Psoas muscle (tissue), 8 donors: ENCODE data around the gene REC114. TPM values are rescaled to one million over a fixed set of nuclear protein-coding genes. Genes with fewer than 3 reads are reported as not detected.

Source experiments
- ATAC-seq, 4 donors: fragments of 200-7000 bp; cut with Tn5 transposase; one replicate each; pipeline ENCODE4 v1.9.1; 2020; ENCODE audit warnings: moderate library complexity in 3 of 4, mild to moderate bottlenecking in 2 of 4
- DNase-seq, 2 donors: peaks; one replicate each; pipeline ENCODE4 v3.0.0-alpha.2; 2020
- H3K27ac ChIP-seq: fragments of 200-600 bp; one replicate; pipeline ENCODE4 v1.8.0; 2022
- H3K27me3 ChIP-seq, 3 donors: fragments of 200-600 bp in 1 of 3; one replicate each; pipeline versions ENCODE4 v1.6.1 to v1.8.0; 2013 to 2022; ENCODE audit warnings: low read length in 2 of 3, mild to moderate bottlenecking in 2 of 3, moderate library complexity in 1 of 3; ENCODE audit not compliant: insufficient read depth in 3 of 3
- H3K36me3 ChIP-seq, 2 donors: fragments of 200-600 bp in 1 of 2; one replicate each; pipeline versions ENCODE4 v1.6.1 to v1.8.0; 2013 to 2022; ENCODE audit warnings: low read depth in 1 of 2, mild to moderate bottlenecking in 1 of 2, moderate library complexity in 1 of 2; ENCODE audit not compliant: insufficient read depth in 1 of 2
- H3K4me1 ChIP-seq: fragments of 200-600 bp; one replicate; pipeline ENCODE4 v1.8.0; 2022
- H3K4me3 ChIP-seq: fragments of 200-600 bp; one replicate; pipeline ENCODE4 v1.8.0; 2022; ENCODE audit warnings: mild to moderate bottlenecking
- H3K9me3 ChIP-seq: fragments of 200-600 bp; one replicate; pipeline ENCODE4 v1.8.0; 2022
- CTCF ChIP-seq: fragments of 200-600 bp; IDR thresholded peaks from one replicate; pipeline ENCODE4 v1.8.0; 2022; ENCODE audit warnings: antibody characterized with exemption
- WGBS, 3 donors: extraction: QIAGEN DNeasy Blood & Tissue Kit; methylation state at CpG; one replicate each; pipeline versions ENCODE4 v1.1.6 to v1.1.7; 2013; 5-methylcytosine and 5-hydroxymethylcytosine counted together
- intact Hi-C, 2 donors: fragments of 100-400 bp; cut with DNase I; formaldehyde crosslinking; loops; one replicate each; pipeline versions ENCODE4 v1.11.0 to v1.14.2; 2022
- polyA plus RNA-seq, 3 donors: library from polyadenylated mRNA; stranded (reverse); fragments of 200-250 nt; gene quantifications; one replicate each; pipeline ENCODE4 v1.2.3, GENCODE V29; 2013
- total RNA-seq, 4 donors: library from RNA; stranded (reverse); fragmentation: NEBNext Ultra II Directional in 2 of 4; extraction: Animal tissue kit (Norgen Biotek cat#: 25700) in 2 of 4; gene quantifications; one replicate each; pipeline versions ENCODE4 v1.2.1 to v1.2.4, GENCODE V29; 2021 to 2023
- donor health status: healthy with polysubstance abuse.
- donor health status: DM: no; HTN: no; CAD: no; lungs with moderate emphysema.
- donor health status: Bipolar disorder and iron deficiency.
- donor health status: healthy.
- donor health status: DM: yes; HTN: yes; CAD: no.
- donor health status: DM: no; HTN: no; CAD: no.
- donor health status: DM: no; HTN: no; CAD: no.
- donor health status: DM: yes; HTN: yes; CAD: no.

The REC114 gene
- total and polyA plus RNA-seq, 7 donors = not detected

- TF ChIP-seq CTCF = no peak
- Histone ChIP-seq H3K4me1 (no peaks in the 10 kb centered on the region), H3K9me3 (no peaks in the 10 kb centered on the region), H3K27ac (no peak overlapping the region), H3K36me3 (peaks cover 3 to 84% of the 10 kb centered on the region in 2 donors), H3K27me3 (no peaks in the 10 kb centered on the region), H3K4me3 (no peak overlapping the region)
- DNase-seq = no peak
- 80 to 90% (median 82%) methylated on average over 1 of the region's 1 CpG for WGBS, 3 donors
- no peak for ATAC-seq
- intact Hi-C loops = loop anchor here in 1 of 2 donors (10.0 kb wide), 1 partner anchor 348 kb away; no protein-coding TSS in a partner anchor
These were observed 124.1 kb downstream of the REC114 start for GRCh38 chr15:73567020-73567419.

- intact Hi-C loops = loop anchor here in 1 of 2 donors (10.0 kb wide), 1 partner anchor 346 kb away; no protein-coding TSS in a partner anchor
These were observed 125.8 kb downstream of the REC114 start for GRCh38 chr15:73568564-73569280.

GRCh38 chr15:73569361-73569760 lies 126.4 kb downstream of the REC114 start:
- H3K9me3 ChIP-seq = no peaks in the 10 kb centered on the region
- H3K27me3 ChIP-seq = no peaks in the 10 kb centered on the region
- H3K27ac ChIP-seq = no peak overlapping the region
- ATAC-seq (no peak), DNase-seq (no peak)
- H3K4me3 ChIP-seq = no peak overlapping the region
- peaks cover 5 to 89% of the 10 kb centered on the region in 2 donors for H3K36me3 ChIP-seq
- WGBS, 3 donors = 71 to 90% (median 80%) methylated on average over 3 of the region's 3 CpGs
- H3K4me1 ChIP-seq = no peaks in the 10 kb centered on the region
- intact Hi-C loops = loop anchor here in 1 of 2 donors (10.0 kb wide), 1 partner anchor 345 kb away; no protein-coding TSS in a partner anchor
- TF ChIP-seq CTCF = no peak

More at GRCh38 chr15:73568564-73569280, 125.8 kb downstream of the REC114 start:
- WGBS, 3 donors = 51 to 65% (median 60%) methylated on average over 7 of the region's 7 CpGs
- Histone ChIP-seq H3K4me1 (no peaks in the 10 kb centered on the region), H3K27me3 (no peaks in the 10 kb centered on the region), H3K4me3 (no peak overlapping the region), H3K36me3 (peaks cover 5 to 84% of the 10 kb centered on the region in 2 donors), H3K9me3 (no peaks in the 10 kb centered on the region), H3K27ac (no peak overlapping the region)
- no peak for TF ChIP-seq CTCF
- DNase-seq (no peak), ATAC-seq (no peak)

GRCh38 chr15:73570355-73571032 lies 127.5 kb downstream of the REC114 start:
- WGBS, 3 donors = 81 to 87% (median 85%) methylated on average over 7 of the region's 7 CpGs
- Histone ChIP-seq H3K27me3 (no peaks in the 10 kb centered on the region), H3K4me3 (no peak overlapping the region), H3K36me3 (peaks cover 5 to 82% of the 10 kb centered on the region in 2 donors), H3K27ac (no peak overlapping the region), H3K9me3 (no peaks in the 10 kb centered on the region), H3K4me1 (no peaks in the 10 kb centered on the region)
- DNase-seq (no peak), ATAC-seq (no peak)
- intact Hi-C loops = no loop called here
- no peak for TF ChIP-seq CTCF
